Ishikawa (cell line): ENCODE results near the gene LRRC46.

Experiments
- CEBPB ChIP-seq: IDR thresholded peaks from 2 replicates; pipeline ENCODE4 v1.6.1; 2012
- CREB1 ChIP-seq: IDR thresholded peaks from 2 replicates; pipeline ENCODE4 v1.6.1; 2012; ENCODE audit warnings: low read depth
- EP300 ChIP-seq: IDR thresholded peaks from 2 replicates; pipeline ENCODE4 v1.6.1; 2012; ENCODE audit warnings: borderline replicate concordance
- FOXM1 ChIP-seq: IDR thresholded peaks from 2 replicates; pipeline ENCODE4 v1.6.1; 2012; ENCODE audit warnings: low read depth, borderline replicate concordance
- RAD21 ChIP-seq: IDR thresholded peaks from 2 replicates; pipeline ENCODE4 v1.6.1; 2012; ENCODE audit warnings: low read depth
- TAF1 ChIP-seq: IDR thresholded peaks from 2 replicates; pipeline ENCODE4 v1.6.1; 2012; ENCODE audit warnings: low read depth, mild to moderate bottlenecking
- TEAD4 ChIP-seq: IDR thresholded peaks from 2 replicates; pipeline ENCODE4 v1.6.1; 2012
- YY1 ChIP-seq: IDR thresholded peaks from 2 replicates; pipeline ENCODE4 v1.6.1; 2012; ENCODE audit warnings: low read depth
- ZBTB7A ChIP-seq: IDR thresholded peaks from 2 replicates; pipeline ENCODE4 v1.6.1; 2012; ENCODE audit warnings: low read depth
- TF ChIP-seq, protein P1 (sequence below): IDR thresholded peaks from 2 replicates; pipeline ENCODE4 v1.6.1; 2012

DNA sequence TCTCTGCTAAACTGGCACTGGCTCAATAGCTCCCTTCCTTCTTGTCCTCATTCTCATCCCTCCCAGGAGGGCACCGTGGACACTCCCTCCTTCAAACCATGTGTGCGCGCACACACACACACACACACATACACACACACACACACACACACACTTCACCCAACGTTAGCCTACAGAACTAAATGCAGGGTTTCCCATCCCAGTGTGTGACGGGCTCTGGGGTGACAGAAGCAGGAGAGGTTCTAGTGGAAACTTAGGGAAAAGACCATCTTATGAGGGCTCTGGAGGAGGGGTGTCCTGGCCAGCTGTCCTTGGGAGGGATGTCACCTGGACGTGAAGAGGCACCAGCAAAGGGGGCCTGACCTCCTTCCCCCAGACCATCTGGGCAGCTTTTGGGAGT is 29.6 kb upstream of the LRRC46 start:
- TF ChIP-seq TEAD4 (no peak), EP300 (no peak), RAD21 (no peak), CREB1 (no peak), TAF1 (no peak), CEBPB (no peak), FOXM1 (no peak), ZBTB7A (no peak), YY1 (no peak)
- TF ChIP-seq, protein P1, sequence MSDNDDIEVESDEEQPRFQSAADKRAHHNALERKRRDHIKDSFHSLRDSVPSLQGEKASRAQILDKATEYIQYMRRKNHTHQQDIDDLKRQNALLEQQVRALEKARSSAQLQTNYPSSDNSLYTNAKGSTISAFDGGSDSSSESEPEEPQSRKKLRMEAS: no peak
